ENCODE results near the gene ANLN.
"Not testable (repeated sequence)": the region's sequence is repeated elsewhere in the genome, so short reads cannot be mapped to it uniquely, and the experiment has no call there.

Gene ANLN

GRCh38 chr7:36389371-36390198 is at the start of gene ANLN:
Gene ANLN, plus strand, starts transcription at chr7:36389862. Its CDS starts 165 bp downstream, at chr7:36390027.
- DNase-seq (ENCODE audit: low spot score) = peak; percentile 96

GRCh38 chr7:36343548-36343947 is 46.1 kb upstream of the ANLN start:
- DNase-seq (ENCODE audit: low spot score) = no peak

- DNase-seq (ENCODE audit: low spot score) = no peak
Measured at GRCh38 chr7:36344622-36345021, 45.0 kb upstream of the ANLN start.

GRCh38 chr7:36346260-36346831 is 43.3 kb upstream of the ANLN start:
- DNase-seq (ENCODE audit: low spot score) = no peak

- DNase-seq (ENCODE audit: low spot score) = no peak
Measured at GRCh38 chr7:36348256-36348655, 41.4 kb upstream of the ANLN start.

GRCh38 chr7:36348771-36349170 is 40.9 kb upstream of the ANLN start:
- no peak for DNase-seq (ENCODE audit: low spot score)

- DNase-seq (ENCODE audit: low spot score) = no peak
Measured at GRCh38 chr7:36349626-36350025, 40.0 kb upstream of the ANLN start.

- DNase-seq (ENCODE audit: low spot score) = no peak
Measured at GRCh38 chr7:36355490-36355889, 34.2 kb upstream of the ANLN start.

- no peak for DNase-seq (ENCODE audit: low spot score)
Measured at GRCh38 chr7:36357054-36357453, 32.6 kb upstream of the ANLN start.

GRCh38 chr7:36358589-36358988 is 31.1 kb upstream of the ANLN start:
- no peak for DNase-seq (ENCODE audit: low spot score)

- DNase-seq (ENCODE audit: low spot score) = no peak
Measured at GRCh38 chr7:36360244-36360643, 29.4 kb upstream of the ANLN start.

GRCh38 chr7:36361227-36361626 is 28.4 kb upstream of the ANLN start:
- DNase-seq (ENCODE audit: low spot score) = no peak

GRCh38 chr7:36363515-36363914 is 26.1 kb upstream of the ANLN start:
- DNase-seq (ENCODE audit: low spot score) = no peak

- DNase-seq (ENCODE audit: low spot score) = no peak
Measured at GRCh38 chr7:36366005-36366717, 23.5 kb upstream of the ANLN start.

- peak; percentile 94 for DNase-seq (ENCODE audit: low spot score)
Measured at GRCh38 chr7:36366718-36367560, 22.7 kb upstream of the ANLN start.

- no peak for DNase-seq (ENCODE audit: low spot score)
Measured at GRCh38 chr7:36367561-36368077, 22.0 kb upstream of the ANLN start.

GRCh38 chr7:36368496-36368895 is 21.2 kb upstream of the ANLN start:
- DNase-seq (ENCODE audit: low spot score) = no peak

GRCh38 chr7:36369171-36369570 is 20.5 kb upstream of the ANLN start:
- DNase-seq (ENCODE audit: low spot score) = no peak

- DNase-seq (ENCODE audit: low spot score) = no peak
Measured at GRCh38 chr7:36370046-36370445, 19.6 kb upstream of the ANLN start.

GRCh38 chr7:36372156-36372555 is 17.5 kb upstream of the ANLN start:
- DNase-seq (ENCODE audit: low spot score) = no peak

GRCh38 chr7:36378555-36378954 is 11.1 kb upstream of the ANLN start:
- not testable (repeated sequence) for DNase-seq (ENCODE audit: low spot score)
